ENCODE data around the gene CHRNA3. TPM values are rescaled to one million over a fixed set of nuclear protein-coding genes. Genes with fewer than 3 reads are reported as not detected.

CHRNA3 gene
- total RNA-seq, 2 experiments from 2014 or later, result not detected

Other genes with a start within 250 kb of the CHRNA3 start
- gene IREB2, start 182.8 kb downstream of the CHRNA3 start, total RNA-seq, result 10 to 100 TPM; 68.2 to 78.7 TPM
- gene HYKK, start 113.4 kb downstream of the CHRNA3 start, total RNA-seq, result 1 to 10 TPM; 1.6 to 2.2 TPM
- 100 to 1,000 TPM; 256 to 257 TPM for gene PSMA4, start 80.6 kb downstream of the CHRNA3 start, total RNA-seq
- gene CHRNA5, start 55.5 kb downstream of the CHRNA3 start, total RNA-seq, result 1 to 10 TPM; 2.0 to 2.7 TPM
- not detected for gene CHRNB4, start 20.2 kb upstream of the CHRNA3 start, total RNA-seq
- gene ADAMTS7, start 190.5 kb upstream of the CHRNA3 start, total RNA-seq, result under 1 TPM; 0.23 to 0.60 TPM

All from activated CD8-positive, alpha-beta T cell treated with anti-CD3 and anti-CD28 coated beads for 36 hours (primary cell).